Measurements from ENCODE around the gene TRIM31.

The TRIM31 gene

GRCh38 chr6:30113003-30113759 lies at the start of gene TRIM31:
TRIM31 (minus strand) TSS chr6:30113090; CDS start chr6:30112805, 285 bp downstream.
- no peak for DNase-seq (ENCODE audit: low spot score)

- no peak for DNase-seq (ENCODE audit: low spot score)
These were observed 49.6 kb upstream of the TRIM31 start for GRCh38 chr6:30162265-30163089.

GRCh38 chr6:30160785-30161531 lies 48.1 kb upstream of the TRIM31 start, which contains the start of gene TRIM10:
TRIM10 (minus strand) TSS chr6:30161211; CDS start chr6:30160858, 353 bp downstream.
- no peak for DNase-seq (ENCODE audit: low spot score)

- DNase-seq (ENCODE audit: low spot score): no peak
These were observed 47.3 kb upstream of the TRIM31 start for GRCh38 chr6:30160008-30160784.

- DNase-seq (ENCODE audit: low spot score): no peak
These were observed 45.7 kb upstream of the TRIM31 start for GRCh38 chr6:30158475-30159040.

GRCh38 chr6:30157999-30158398 lies 45.1 kb upstream of the TRIM31 start:
- DNase-seq (ENCODE audit: low spot score): no peak

GRCh38 chr6:30157581-30157980 lies 44.7 kb upstream of the TRIM31 start:
- DNase-seq (ENCODE audit: low spot score): no peak

GRCh38 chr6:30156774-30157173 lies 43.9 kb upstream of the TRIM31 start:
- DNase-seq (ENCODE audit: low spot score): no peak

- DNase-seq (ENCODE audit: low spot score): peak; percentile 74
These were observed 43.3 kb upstream of the TRIM31 start for GRCh38 chr6:30156262-30156599.

- no peak for DNase-seq (ENCODE audit: low spot score)
These were observed 42.8 kb upstream of the TRIM31 start for GRCh38 chr6:30155520-30156261.

- DNase-seq (ENCODE audit: low spot score): peak; percentile 64
These were observed 42.0 kb upstream of the TRIM31 start for GRCh38 chr6:30154709-30155519.

- DNase-seq (ENCODE audit: low spot score): no peak
These were observed 41.2 kb upstream of the TRIM31 start for GRCh38 chr6:30154061-30154460.

- DNase-seq (ENCODE audit: low spot score): no peak
These were observed 40.2 kb upstream of the TRIM31 start for GRCh38 chr6:30152910-30153610.

- DNase-seq (ENCODE audit: low spot score): no peak
These were observed 39.3 kb upstream of the TRIM31 start for GRCh38 chr6:30152016-30152673.

GRCh38 chr6:30151580-30151979 lies 38.7 kb upstream of the TRIM31 start:
- no peak for DNase-seq (ENCODE audit: low spot score)

GRCh38 chr6:30150671-30151395 lies 37.9 kb upstream of the TRIM31 start:
- DNase-seq (ENCODE audit: low spot score): no peak

GRCh38 chr6:30149858-30150550 lies 37.1 kb upstream of the TRIM31 start:
- DNase-seq (ENCODE audit: low spot score): no peak

All from COLO829 (cell line).